ENCODE measurements around the gene NGEF. TPM values are rescaled to one million over a fixed set of nuclear protein-coding genes. Genes with fewer than 3 reads are reported as not detected.
"Not testable (repeated sequence)": the region's sequence is repeated elsewhere in the genome, so short reads cannot be mapped to it uniquely, and the experiment has no call there.

The NGEF gene
- total RNA-seq, 1 experiment from 2014 or later: 71.3 TPM

GRCh38 chr2:232906867-232907717 is 106.0 kb downstream of the NGEF start:
- CTCF ChIA-PET: not testable (repeated sequence)

GRCh38 chr2:232903989-232904388 is 109.1 kb downstream of the NGEF start:
- no peaks in the 10 kb centered on the region for H3F3A ChIP-seq (ENCODE audit: low read length, unreplicated experiment)

More at GRCh38 chr2:232906867-232907717, 106.0 kb downstream of the NGEF start:
- H3K27ac ChIP-seq (ENCODE audit: low read length); H3K9me3 ChIP-seq (ENCODE audit: low read length); intact Hi-C loops (cut with micrococcal nuclease); H3K4me2 ChIP-seq (ENCODE audit: low read length); DNase-seq; H3K9me2 ChIP-seq (replicated peaks; ENCODE audit: low read length); BruUV-seq (replicated peaks); H2AFZ ChIP-seq (ENCODE audit: low read length); H3K9ac ChIP-seq (ENCODE audit: low read length); POLR2A ChIA-PET (ENCODE audit: unreplicated experiment); H3K27me3 ChIP-seq (ENCODE audit: low read length); H3K4me3 ChIP-seq (ENCODE audit: low read length); H4K20me1 ChIP-seq (ENCODE audit: low read length); H3F3A ChIP-seq (ENCODE audit: low read length, unreplicated experiment); ATAC-seq; H3K4me1 ChIP-seq (ENCODE audit: insufficient read depth, low read length): not testable (repeated sequence)
- H3K36me3 ChIP-seq (ENCODE audit: low read depth, low read length): peaks cover 15% of the 10 kb centered on the region
- peaks cover 17% of the 10 kb centered on the region for H3K79me2 ChIP-seq (ENCODE audit: low read length)

GRCh38 chr2:232901736-232902578 is 111.1 kb downstream of the NGEF start:
- TSS peak; percentile 77 for BruUV-seq (replicated peaks)
- H3F3A ChIP-seq (ENCODE audit: low read length, unreplicated experiment): no peaks in the 10 kb centered on the region
- H3K9ac ChIP-seq (ENCODE audit: low read length): peak overlapping the region; percentile 57
- 0 out of 2 replicates have a peak, but pooled peaks cover 6% of the 10 kb centered on the region for H3K36me3 ChIP-seq (ENCODE audit: low read depth, low read length)
- peaks cover 22% of the 10 kb centered on the region for H3K4me1 ChIP-seq (ENCODE audit: insufficient read depth, low read length)
- TF ChIP-seq EZH2phosphoT487 (IDR thresholded peaks at IDR 0.05; ENCODE audit: borderline replicate concordance, low read length) (no peak), CTCF (conservative IDR thresholded peaks at IDR 0.05; ENCODE audit: low read depth, low read length) (no peak), EZH2 (IDR thresholded peaks at IDR 0.05; ENCODE audit: low read length, unreplicated experiment) (no peak)
- H4K20me1 ChIP-seq (ENCODE audit: low read length): no peaks in the 10 kb centered on the region
- ChIA-PET CTCF (no interaction called here), POLR2A (ENCODE audit: unreplicated experiment) (interaction anchor here (0.6 kb wide), 1 partner anchor 54 kb away, joined by 12 read pairs; no protein-coding TSS in a partner anchor)
- no peaks in the 10 kb centered on the region for H3K27me3 ChIP-seq (ENCODE audit: low read length)
- H3K4me3 ChIP-seq (ENCODE audit: low read length): peak overlapping the region; percentile 52
- DNase-seq (peak; percentile 94), ATAC-seq (peak; percentile 98)
- intact Hi-C loops (cut with micrococcal nuclease): no loop called here
- 0 out of 2 replicates have a peak overlapping the region, but pooled peaks have one; percentile 20 for H2AFZ ChIP-seq (ENCODE audit: low read length)
- H3K27ac ChIP-seq (ENCODE audit: low read length): peak overlapping the region; percentile 88
- H3K79me2 ChIP-seq (ENCODE audit: low read length): peaks cover 13% of the 10 kb centered on the region
- no peaks in the 10 kb centered on the region for H3K9me2 ChIP-seq (replicated peaks; ENCODE audit: low read length)
- no peaks in the 10 kb centered on the region for H3K9me3 ChIP-seq (ENCODE audit: low read length)
- H3K4me2 ChIP-seq (ENCODE audit: low read length): peak overlapping the region; percentile 72

More at GRCh38 chr2:232903989-232904388, 109.1 kb downstream of the NGEF start:
- TF ChIP-seq CTCF (conservative IDR thresholded peaks at IDR 0.05; ENCODE audit: low read depth, low read length): no peak
- TF ChIP-seq EZH2phosphoT487 (IDR thresholded peaks at IDR 0.05; ENCODE audit: borderline replicate concordance, low read length): no peak
- no peak for TF ChIP-seq EZH2 (IDR thresholded peaks at IDR 0.05; ENCODE audit: low read length, unreplicated experiment)
- H2AFZ ChIP-seq (ENCODE audit: low read length): no peak overlapping the region
- H3K9ac ChIP-seq (ENCODE audit: low read length): no peak overlapping the region
- H3K4me1 ChIP-seq (ENCODE audit: insufficient read depth, low read length): peaks cover 22% of the 10 kb centered on the region
- no peaks in the 10 kb centered on the region for H3K36me3 ChIP-seq (ENCODE audit: low read depth, low read length)
- H3K4me3 ChIP-seq (ENCODE audit: low read length): no peak overlapping the region
- no TSS peak for BruUV-seq (replicated peaks)
- CTCF ChIA-PET: no interaction called here
- no peaks in the 10 kb centered on the region for H3K9me3 ChIP-seq (ENCODE audit: low read length)
- H3K27me3 ChIP-seq (ENCODE audit: low read length): no peaks in the 10 kb centered on the region
- H3K27ac ChIP-seq (ENCODE audit: low read length): no peak overlapping the region
- POLR2A ChIA-PET (ENCODE audit: unreplicated experiment): no interaction called here
- no peaks in the 10 kb centered on the region for H3K9me2 ChIP-seq (replicated peaks; ENCODE audit: low read length)
- ATAC-seq: no peak
- H4K20me1 ChIP-seq (ENCODE audit: low read length): no peaks in the 10 kb centered on the region
- H3K4me2 ChIP-seq (ENCODE audit: low read length): no peak overlapping the region
- H3K79me2 ChIP-seq (ENCODE audit: low read length): peaks cover 13% of the 10 kb centered on the region
- no peak for DNase-seq
- intact Hi-C loops (cut with micrococcal nuclease): no loop called here
